Prostate gland (tissue), 2 donors: ENCODE measurements around the gene RHEB.

Experiments used
- POLR2A ChIP-seq: fragments of 450-650 bp; IDR thresholded peaks from one replicate; pipeline ENCODE4 v1.6.1; 2016; ENCODE audit warnings: antibody characterized with exemption, mild to moderate bottlenecking
- TF ChIP-seq, protein P1 (sequence below), 4 experiments: fragments of 200-600 bp in 2 of 4; fragments of 450-650 bp in 2 of 4; sonication (generic) in 2 of 4; IDR thresholded peaks; 1 replicate in 3 of 4; 2 replicates in 1 of 4; pipeline ENCODE4 v1.5.1; 2016 to 2019; ENCODE audit warnings: antibody characterized with exemption in 4 of 4, mild to moderate bottlenecking in 2 of 4, moderate library complexity in 2 of 4

DNA sequence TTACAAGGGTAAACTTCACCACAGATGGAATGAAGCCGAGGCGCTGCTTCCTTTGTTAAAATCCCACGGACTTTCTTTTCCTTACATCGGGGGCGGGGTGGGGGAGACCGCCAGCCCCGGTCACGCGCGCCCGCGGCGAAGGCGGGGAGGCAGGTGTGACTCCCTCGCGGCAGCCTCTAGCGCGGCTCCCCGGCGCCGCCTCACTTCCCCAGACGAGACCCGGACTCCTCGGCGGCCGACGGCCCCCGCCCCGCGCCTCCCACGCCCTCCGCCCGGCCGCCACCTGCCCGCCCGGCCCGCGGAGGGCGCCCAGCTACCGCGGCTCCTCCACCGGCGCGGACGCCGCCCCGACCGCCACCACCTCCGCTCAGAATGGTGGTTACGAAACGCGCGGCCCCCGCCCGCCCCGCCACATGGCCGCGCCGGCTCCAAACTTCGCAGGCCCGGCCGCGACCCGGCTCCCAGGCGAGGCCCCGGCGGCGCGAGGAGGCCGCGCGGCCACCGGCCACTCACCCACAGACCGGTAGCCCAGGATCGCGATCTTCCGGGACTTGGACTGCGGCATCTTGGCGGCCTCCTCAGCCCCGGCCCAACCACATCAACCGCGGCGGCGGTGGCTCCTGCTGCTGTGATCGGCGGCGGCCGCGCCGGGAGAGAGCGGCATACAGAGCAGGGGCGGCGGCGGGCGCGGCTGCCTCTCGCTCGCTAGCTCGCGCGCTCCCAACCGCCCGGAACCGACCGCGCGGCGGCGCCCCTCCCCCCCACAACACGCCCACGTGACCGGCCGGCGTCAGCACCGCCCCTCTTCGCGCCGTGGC is 539 bp downstream of the RHEB start:
- TF ChIP-seq, protein P1, sequence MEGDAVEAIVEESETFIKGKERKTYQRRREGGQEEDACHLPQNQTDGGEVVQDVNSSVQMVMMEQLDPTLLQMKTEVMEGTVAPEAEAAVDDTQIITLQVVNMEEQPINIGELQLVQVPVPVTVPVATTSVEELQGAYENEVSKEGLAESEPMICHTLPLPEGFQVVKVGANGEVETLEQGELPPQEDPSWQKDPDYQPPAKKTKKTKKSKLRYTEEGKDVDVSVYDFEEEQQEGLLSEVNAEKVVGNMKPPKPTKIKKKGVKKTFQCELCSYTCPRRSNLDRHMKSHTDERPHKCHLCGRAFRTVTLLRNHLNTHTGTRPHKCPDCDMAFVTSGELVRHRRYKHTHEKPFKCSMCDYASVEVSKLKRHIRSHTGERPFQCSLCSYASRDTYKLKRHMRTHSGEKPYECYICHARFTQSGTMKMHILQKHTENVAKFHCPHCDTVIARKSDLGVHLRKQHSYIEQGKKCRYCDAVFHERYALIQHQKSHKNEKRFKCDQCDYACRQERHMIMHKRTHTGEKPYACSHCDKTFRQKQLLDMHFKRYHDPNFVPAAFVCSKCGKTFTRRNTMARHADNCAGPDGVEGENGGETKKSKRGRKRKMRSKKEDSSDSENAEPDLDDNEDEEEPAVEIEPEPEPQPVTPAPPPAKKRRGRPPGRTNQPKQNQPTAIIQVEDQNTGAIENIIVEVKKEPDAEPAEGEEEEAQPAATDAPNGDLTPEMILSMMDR (IDR thresholded peaks at IDR 0.05), result peak in 1 of 4 experiments; percentile 24
- peak; percentile 36 for TF ChIP-seq POLR2A
